Chondrocyte (in vitro differentiated cells): ENCODE measurements around the gene ZNF408. TPM values are rescaled to one million over a fixed set of nuclear protein-coding genes. Genes with fewer than 3 reads are reported as not detected.

Experiments used
- DNase-seq: peaks from one replicate; pipeline ENCODE4 v3.0.0; 2021; ENCODE audit warnings: mixed read lengths, low spot score
- H3K27ac Mint-ChIP-seq: one replicate; pipeline ENCODE4 v1.8.0; 2021; ENCODE audit warnings: mild to moderate bottlenecking, moderate library complexity, mixed read lengths; ENCODE audit not compliant: unreplicated experiment
- H3K27me3 Mint-ChIP-seq: 2 replicates; pipeline ENCODE4 v1.8.0; 2021; ENCODE audit warnings: low read depth, mixed read lengths
- H3K36me3 Mint-ChIP-seq: 2 replicates; pipeline ENCODE4 v1.8.0; 2021; ENCODE audit warnings: low read depth, mixed read lengths
- H3K4me1 Mint-ChIP-seq: 2 replicates; pipeline ENCODE4 v1.8.0; 2021; ENCODE audit warnings: low read depth, mild to moderate bottlenecking, mixed read lengths
- H3K4me3 Mint-ChIP-seq: one replicate; pipeline ENCODE4 v1.8.0; 2021; ENCODE audit warnings: mild to moderate bottlenecking, moderate library complexity, mixed read lengths; ENCODE audit not compliant: unreplicated experiment
- H3K9me3 Mint-ChIP-seq: 2 replicates; pipeline ENCODE4 v1.8.0; 2021; ENCODE audit warnings: low read depth, mixed read lengths
- total RNA-seq: library from RNA; stranded (reverse); gene quantifications from 3 replicates; pipeline ENCODE4 v1.2.1, GENCODE V29; 2021
- TF ChIP-seq, protein P1 (sequence below): fragments of 200-600 bp; sonication (generic); IDR thresholded peaks from 2 replicates; pipeline ENCODE4 v1.5.0; 2021; ENCODE audit warnings: antibody characterized with exemption, mild to moderate bottlenecking, moderate library complexity

ZNF408 gene
- total RNA-seq, 1 donor from 2014 or later, result 15.5 TPM

DNA sequence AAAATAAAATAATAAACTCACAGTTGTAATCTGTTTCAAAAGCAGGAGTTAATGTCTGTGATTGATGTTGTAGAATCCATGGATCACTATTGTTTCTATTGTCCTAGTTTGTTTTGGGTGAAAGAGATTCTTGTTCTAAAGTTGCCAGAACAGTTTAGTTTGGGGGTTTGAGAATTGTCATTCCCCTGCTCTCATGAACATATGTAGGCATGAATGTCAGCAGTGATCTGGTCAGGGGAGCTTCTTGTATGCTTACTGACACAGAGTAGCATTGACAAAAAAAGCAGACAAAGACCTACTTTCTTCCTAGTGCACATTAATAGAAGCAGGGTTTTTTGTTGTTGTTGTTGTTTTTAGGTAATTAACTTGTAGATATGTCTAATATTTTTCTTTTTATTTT, 39.0 kb upstream of the ZNF408 start:
- Mint-ChIP-seq H3K27me3 (no peaks in the 10 kb centered on the region), H3K4me1 (peaks cover 30% of the 10 kb centered on the region), H3K27ac (no peak overlapping the region), H3K9me3 (no peaks in the 10 kb centered on the region), H3K4me3 (no peak overlapping the region), H3K36me3 (peaks cover 45% of the 10 kb centered on the region)
- TF ChIP-seq, protein P1, sequence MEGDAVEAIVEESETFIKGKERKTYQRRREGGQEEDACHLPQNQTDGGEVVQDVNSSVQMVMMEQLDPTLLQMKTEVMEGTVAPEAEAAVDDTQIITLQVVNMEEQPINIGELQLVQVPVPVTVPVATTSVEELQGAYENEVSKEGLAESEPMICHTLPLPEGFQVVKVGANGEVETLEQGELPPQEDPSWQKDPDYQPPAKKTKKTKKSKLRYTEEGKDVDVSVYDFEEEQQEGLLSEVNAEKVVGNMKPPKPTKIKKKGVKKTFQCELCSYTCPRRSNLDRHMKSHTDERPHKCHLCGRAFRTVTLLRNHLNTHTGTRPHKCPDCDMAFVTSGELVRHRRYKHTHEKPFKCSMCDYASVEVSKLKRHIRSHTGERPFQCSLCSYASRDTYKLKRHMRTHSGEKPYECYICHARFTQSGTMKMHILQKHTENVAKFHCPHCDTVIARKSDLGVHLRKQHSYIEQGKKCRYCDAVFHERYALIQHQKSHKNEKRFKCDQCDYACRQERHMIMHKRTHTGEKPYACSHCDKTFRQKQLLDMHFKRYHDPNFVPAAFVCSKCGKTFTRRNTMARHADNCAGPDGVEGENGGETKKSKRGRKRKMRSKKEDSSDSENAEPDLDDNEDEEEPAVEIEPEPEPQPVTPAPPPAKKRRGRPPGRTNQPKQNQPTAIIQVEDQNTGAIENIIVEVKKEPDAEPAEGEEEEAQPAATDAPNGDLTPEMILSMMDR, result no peak
- DNase-seq, result no peak

GRCh38 chr11:46662366-46662765, 38.5 kb upstream of the ZNF408 start:
- TF ChIP-seq, protein P1, result no peak
- Mint-ChIP-seq H3K36me3 (peaks cover 48% of the 10 kb centered on the region), H3K27ac (no peak overlapping the region)

GRCh38 chr11:46663277-46663940, 37.4 kb upstream of the ZNF408 start:
- Mint-ChIP-seq H3K36me3 (peaks cover 44% of the 10 kb centered on the region), H3K27me3 (no peaks in the 10 kb centered on the region), H3K4me1 (peaks cover 23% of the 10 kb centered on the region), H3K9me3 (no peaks in the 10 kb centered on the region), H3K4me3 (no peak overlapping the region), H3K27ac (no peak overlapping the region)
- DNase-seq, result no peak
- TF ChIP-seq, protein P1, result no peak

More at GRCh38 chr11:46662366-46662765, 38.5 kb upstream of the ZNF408 start:
- Mint-ChIP-seq H3K9me3 (no peaks in the 10 kb centered on the region), H3K4me3 (no peak overlapping the region), H3K4me1 (peaks cover 31% of the 10 kb centered on the region), H3K27me3 (no peaks in the 10 kb centered on the region)
- no peak for DNase-seq

- Mint-ChIP-seq H3K27ac (peak overlapping the region; percentile 22), H3K9me3 (no peaks in the 10 kb centered on the region), H3K36me3 (peaks cover 45% of the 10 kb centered on the region), H3K4me3 (no peak overlapping the region), H3K4me1 (peaks cover 18% of the 10 kb centered on the region), H3K27me3 (no peaks in the 10 kb centered on the region)
- TF ChIP-seq, protein P1, result no peak
- DNase-seq, result no peak
Observed at GRCh38 chr11:46664612-46665011, 36.2 kb upstream of the ZNF408 start.

- TF ChIP-seq, protein P1, result no peak
- Mint-ChIP-seq H3K4me1 (peaks cover 17% of the 10 kb centered on the region), H3K36me3 (peaks cover 42% of the 10 kb centered on the region), H3K4me3 (no peak overlapping the region), H3K9me3 (no peaks in the 10 kb centered on the region), H3K27me3 (no peaks in the 10 kb centered on the region), H3K27ac (no peak overlapping the region)
- no peak for DNase-seq
Observed at GRCh38 chr11:46665356-46665755, 35.5 kb upstream of the ZNF408 start.
